Tibial artery (tissue), 4 donors: ENCODE results near the gene CRYGB.
"Not testable (repeated sequence)": the region's sequence is repeated elsewhere in the genome, so short reads cannot be mapped to it uniquely, and the experiment has no call there.

Source experiments
- DNase-seq, 2 donors: peaks; one replicate each; pipeline ENCODE4 v3.0.0-alpha.2; 2019
- H3K27ac ChIP-seq, 2 donors: fragments of 200-600 bp; sonication (generic) in 1 of 2; 1 replicate in 1 of 2; 2 replicates in 1 of 2; pipeline ENCODE4 v1.5.1; 2018 to 2019; ENCODE audit warnings: mild to moderate bottlenecking in 1 of 2
- H3K27me3 ChIP-seq, 2 donors: fragments of 200-600 bp; sonication (generic) in 1 of 2; one replicate each; pipeline versions ENCODE4 v1.5.1 to v1.6.0; 2016 to 2019
- H3K36me3 ChIP-seq, 3 donors: fragments of 200-600 bp; sonication (generic) in 2 of 3; one replicate each; pipeline ENCODE4 v1.5.1; 2016 to 2019; ENCODE audit warnings: mild to moderate bottlenecking in 2 of 3
- H3K4me1 ChIP-seq, 4 donors: fragments of 200-600 bp; sonication (generic) in 2 of 4; 1 replicate in 3 of 4; 2 replicates in 1 of 4; pipeline ENCODE4 v1.5.1; 2016 to 2019
- H3K4me3 ChIP-seq, 2 donors: fragments of 200-600 bp; sonication (generic) in 1 of 2; 1 replicate in 1 of 2; 2 replicates in 1 of 2; pipeline ENCODE4 v1.5.1; 2018 to 2019; ENCODE audit warnings: mild to moderate bottlenecking in 2 of 2
- H3K9me3 ChIP-seq, 3 donors: fragments of 200-600 bp; sonication (generic) in 1 of 3; one replicate each; pipeline ENCODE4 v1.5.1; 2016 to 2019
- intact Hi-C: fragments of 100-400 bp; cut with DNase I; formaldehyde crosslinking; loops from one replicate; pipeline ENCODE4 v1.15.0; 2023; ENCODE audit warnings: low total_unique reads
- TF ChIP-seq, protein P1 (sequence below), 2 experiments: fragments of 200-600 bp in 1 of 2; fragments of 450-650 bp in 1 of 2; IDR thresholded peaks; one replicate each; pipeline ENCODE4 v1.5.1; 2017 to 2019; ENCODE audit warnings: antibody characterized with exemption in 2 of 2, mild to moderate bottlenecking in 1 of 2, moderate library complexity in 1 of 2

Gene CRYGB

GRCh38 chr2:208103616-208104015 is 42.3 kb downstream of the CRYGB start:
- DNase-seq, result no peak
- intact Hi-C loops, result no loop called here
- no peaks in the 10 kb centered on the region for H3K27me3 ChIP-seq
- H3K4me3 ChIP-seq, result no peak overlapping the region
- no peaks in the 10 kb centered on the region for H3K4me1 ChIP-seq
- H3K27ac ChIP-seq, result no peak overlapping the region
- TF ChIP-seq, protein P1, sequence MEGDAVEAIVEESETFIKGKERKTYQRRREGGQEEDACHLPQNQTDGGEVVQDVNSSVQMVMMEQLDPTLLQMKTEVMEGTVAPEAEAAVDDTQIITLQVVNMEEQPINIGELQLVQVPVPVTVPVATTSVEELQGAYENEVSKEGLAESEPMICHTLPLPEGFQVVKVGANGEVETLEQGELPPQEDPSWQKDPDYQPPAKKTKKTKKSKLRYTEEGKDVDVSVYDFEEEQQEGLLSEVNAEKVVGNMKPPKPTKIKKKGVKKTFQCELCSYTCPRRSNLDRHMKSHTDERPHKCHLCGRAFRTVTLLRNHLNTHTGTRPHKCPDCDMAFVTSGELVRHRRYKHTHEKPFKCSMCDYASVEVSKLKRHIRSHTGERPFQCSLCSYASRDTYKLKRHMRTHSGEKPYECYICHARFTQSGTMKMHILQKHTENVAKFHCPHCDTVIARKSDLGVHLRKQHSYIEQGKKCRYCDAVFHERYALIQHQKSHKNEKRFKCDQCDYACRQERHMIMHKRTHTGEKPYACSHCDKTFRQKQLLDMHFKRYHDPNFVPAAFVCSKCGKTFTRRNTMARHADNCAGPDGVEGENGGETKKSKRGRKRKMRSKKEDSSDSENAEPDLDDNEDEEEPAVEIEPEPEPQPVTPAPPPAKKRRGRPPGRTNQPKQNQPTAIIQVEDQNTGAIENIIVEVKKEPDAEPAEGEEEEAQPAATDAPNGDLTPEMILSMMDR (IDR thresholded peaks at IDR 0.05), result no peak
- H3K9me3 ChIP-seq, result no peaks in the 10 kb centered on the region
- no peaks in the 10 kb centered on the region for H3K36me3 ChIP-seq

- H3K27me3 ChIP-seq, result no peaks in the 10 kb centered on the region
- intact Hi-C loops, result no loop called here
- no peaks in the 10 kb centered on the region for H3K36me3 ChIP-seq
- TF ChIP-seq, protein P1 (IDR thresholded peaks at IDR 0.05), result no peak
- H3K9me3 ChIP-seq, result no peaks in the 10 kb centered on the region
- H3K4me1 ChIP-seq, result no peaks in the 10 kb centered on the region
- DNase-seq, result no peak
- H3K4me3 ChIP-seq, result no peak overlapping the region
- no peak overlapping the region for H3K27ac ChIP-seq
Measured at GRCh38 chr2:208101716-208102631, 44.0 kb downstream of the CRYGB start.

GRCh38 chr2:208099682-208100470 is 46.1 kb downstream of the CRYGB start:
- Histone ChIP-seq H3K9me3 (no peaks in the 10 kb centered on the region), H3K36me3 (no peaks in the 10 kb centered on the region), H3K27me3 (no peaks in the 10 kb centered on the region), H3K4me3 (no peak overlapping the region), H3K27ac (no peak overlapping the region), H3K4me1 (no peaks in the 10 kb centered on the region)
- intact Hi-C loops, result no loop called here
- TF ChIP-seq, protein P1 (IDR thresholded peaks at IDR 0.05), result no peak
- no peak for DNase-seq

DNA sequence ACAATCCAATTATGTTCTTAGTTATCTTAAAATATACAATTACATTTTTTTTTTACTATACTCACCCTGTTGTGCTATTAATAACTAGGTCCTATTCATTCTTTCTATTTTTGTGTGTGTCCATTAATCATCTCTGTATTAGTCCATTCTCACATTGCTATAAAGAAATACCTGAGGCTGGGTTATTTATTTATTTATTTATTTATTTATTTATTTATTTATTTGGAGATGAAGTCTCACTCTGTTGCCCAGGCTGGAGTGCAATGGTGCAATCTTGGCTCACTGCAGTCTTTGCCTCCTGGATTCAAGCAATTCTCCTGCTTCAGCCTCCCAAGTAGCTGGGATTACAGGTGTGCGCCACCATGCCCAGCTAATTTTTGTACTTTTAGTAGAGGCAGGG is 47.3 kb downstream of the CRYGB start:
- H3K36me3 ChIP-seq, H3K4me1 ChIP-seq, intact Hi-C loops, H3K9me3 ChIP-seq, H3K27me3 ChIP-seq, H3K4me3 ChIP-seq, H3K27ac ChIP-seq, DNase-seq: not testable (repeated sequence)

- Histone ChIP-seq H3K9me3 (no peaks in the 10 kb centered on the region), H3K36me3 (no peaks in the 10 kb centered on the region), H3K27ac (no peak overlapping the region), H3K4me3 (no peak overlapping the region), H3K27me3 (no peaks in the 10 kb centered on the region), H3K4me1 (no peaks in the 10 kb centered on the region)
- DNase-seq, result no peak
- TF ChIP-seq, protein P1 (IDR thresholded peaks at IDR 0.05), result no peak
- intact Hi-C loops, result no loop called here
Measured at GRCh38 chr2:208098267-208098666, 47.7 kb downstream of the CRYGB start.

DNA sequence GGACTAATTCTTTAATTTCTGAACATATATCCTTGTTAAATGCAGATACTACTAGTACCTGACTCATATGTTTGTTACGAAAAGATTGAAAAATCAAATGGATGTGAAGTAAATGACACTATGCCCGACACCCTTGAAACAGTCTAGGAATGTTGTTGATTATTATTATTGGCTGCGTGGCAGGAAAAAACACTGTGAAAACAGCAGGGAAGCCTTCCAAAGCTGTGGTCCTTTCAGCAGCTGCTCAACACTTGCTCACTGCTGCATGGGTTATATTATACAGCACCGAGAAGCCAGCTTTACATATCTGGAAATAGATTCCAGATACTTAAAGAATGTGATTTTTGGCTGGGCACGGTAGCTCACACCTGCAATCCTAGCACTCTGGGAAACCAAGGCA is 48.2 kb downstream of the CRYGB start:
- DNase-seq, result no peak

More for the DNA sequence above, 48.2 kb downstream of the CRYGB start:
- H3K4me3 ChIP-seq, result no peak overlapping the region
- H3K27ac ChIP-seq, result no peak overlapping the region
- H3K9me3 ChIP-seq, result no peaks in the 10 kb centered on the region
- intact Hi-C loops, result no loop called here
- no peaks in the 10 kb centered on the region for H3K4me1 ChIP-seq
- H3K36me3 ChIP-seq, result no peaks in the 10 kb centered on the region
- no peaks in the 10 kb centered on the region for H3K27me3 ChIP-seq
- TF ChIP-seq, protein P1 (IDR thresholded peaks at IDR 0.05), result no peak
